Neural cell (in vitro differentiated cells): ENCODE results near the gene GTF2F1. TPM values are rescaled to one million over a fixed set of nuclear protein-coding genes. Genes with fewer than 3 reads are reported as not detected.

Experiments
- polyA plus RNA-seq: library from polyadenylated mRNA; depleted of rRNA; stranded (reverse); fragments of >200 nt; gene quantifications from 2 replicates; pipeline ENCODE4 v1.2.3, GENCODE V29; 2014
- small RNA-seq, 3 experiments: library from RNA; depleted of rRNA; stranded (forward); fragments of <200 nt; gene quantifications; one replicate each; pipeline ENCODE3, GENCODE V24; 2012

The GTF2F1 gene
- polyA plus RNA-seq, 1 donor from 2014 or later: 53.9 TPM

Small RNA genes lying within 50 kb of the gene (small RNA-seq; reads per million reads assigned to genes)
- 0 to 1.4 (median 0.32) reads per million in 3 experiments for gene MIR6790
- gene MIR6885: 2.5 to 4.5 (median 3.4) reads per million in 3 experiments

Other genes with a start within 250 kb of the GTF2F1 start
- gene MLLT1, start 113.2 kb downstream of the GTF2F1 start, polyA plus RNA-seq: 34.0 and 39.3 TPM in 2 replicates
- gene ACER1, start 59.6 kb downstream of the GTF2F1 start, polyA plus RNA-seq: 0.62 TPM in 1 of 2 replicates, not detected in the other
- gene CLPP, start 31.6 kb downstream of the GTF2F1 start, polyA plus RNA-seq: 79.9 and 97.8 TPM in 2 replicates
- 154 and 179 TPM in 2 replicates for gene ALKBH7, start 20.4 kb downstream of the GTF2F1 start, polyA plus RNA-seq
- 1.5 and 2.4 TPM in 2 replicates for gene PSPN, start 17.2 kb downstream of the GTF2F1 start, polyA plus RNA-seq
- 33.3 and 40.3 TPM in 2 replicates for gene KHSRP, start 31.6 kb upstream of the GTF2F1 start, polyA plus RNA-seq
- gene SLC25A41, start 40.6 kb upstream of the GTF2F1 start, polyA plus RNA-seq: 3.8 and 4.2 TPM in 2 replicates
- gene SLC25A23, start 66.6 kb upstream of the GTF2F1 start, polyA plus RNA-seq: 36.3 and 47.2 TPM in 2 replicates
- gene CRB3, start 71.1 kb upstream of the GTF2F1 start, polyA plus RNA-seq: 0.43 TPM in 1 of 2 replicates, not detected in the other
- gene DENND1C, start 88.6 kb upstream of the GTF2F1 start, polyA plus RNA-seq: 0.17 TPM in 1 of 2 replicates, not detected in the other
- 17.8 and 25.9 TPM in 2 replicates for gene TUBB4A, start 109.1 kb upstream of the GTF2F1 start, polyA plus RNA-seq
- gene TNFSF9, start 137.9 kb upstream of the GTF2F1 start, polyA plus RNA-seq: 0.86 and 1.3 TPM in 2 replicates
- not detected in 2 replicates for gene CD70, start 198.0 kb upstream of the GTF2F1 start, polyA plus RNA-seq